NK-92 (cell line): Measurements from ENCODE around the gene PRKCA.
"Not testable (repeated sequence)": the region's sequence is repeated elsewhere in the genome, so short reads cannot be mapped to it uniquely, and the experiment has no call there.

Experiments
- DNase-seq: peaks from one replicate; lab custom pipeline; 2025; ENCODE audit not compliant: unreplicated experiment; lab: John Stamatoyannopoulos, UW

Gene PRKCA

GRCh38 chr17:66480802-66481201 lies 178.4 kb downstream of the PRKCA start:
- DNase-seq = no peak

DNA sequence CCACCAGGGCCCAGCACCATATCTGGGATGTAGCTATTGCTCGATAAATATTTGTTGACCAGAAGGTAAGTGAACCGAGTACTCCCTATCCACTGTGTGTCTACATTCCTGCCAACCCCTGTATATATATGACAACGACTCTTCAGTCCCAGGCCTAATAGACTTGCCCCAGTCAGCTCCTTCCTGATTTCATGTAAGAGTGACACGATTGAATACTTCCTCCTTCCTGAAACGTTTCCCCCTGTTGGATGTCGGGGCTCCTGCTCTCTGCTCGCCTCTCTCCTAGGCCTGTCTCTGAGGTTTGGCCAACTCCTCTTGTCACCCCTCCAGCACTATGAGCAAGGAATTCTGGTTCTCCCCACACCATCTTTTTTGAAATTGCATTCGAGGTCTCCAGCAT lies 178.9 kb downstream of the PRKCA start:
- no peak for DNase-seq

- DNase-seq = no peak
Measured at GRCh38 chr17:66483906-66484305, 181.5 kb downstream of the PRKCA start.

- no peak for DNase-seq
Measured at GRCh38 chr17:66485309-66485947, 183.0 kb downstream of the PRKCA start.

DNA sequence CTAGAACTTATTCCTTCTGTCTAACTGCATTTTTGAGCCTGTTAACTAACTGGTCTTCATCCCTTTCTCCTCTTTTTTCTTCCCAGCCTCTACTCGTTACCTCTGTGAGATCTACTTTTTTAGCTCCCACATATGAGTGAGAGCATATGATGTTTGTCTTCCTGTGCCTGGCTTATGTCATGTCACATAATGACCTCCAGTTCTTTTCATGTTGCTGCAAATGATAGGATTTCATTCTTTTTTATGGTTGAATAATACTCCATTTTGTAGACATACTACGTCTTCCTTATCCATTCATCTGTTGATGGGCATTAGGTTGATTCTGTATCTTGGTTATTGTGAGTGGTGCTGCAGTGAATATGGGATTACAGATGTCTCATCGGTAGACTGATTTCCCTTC lies 184.7 kb downstream of the PRKCA start:
- no peak for DNase-seq

GRCh38 chr17:66487981-66488468 lies 185.6 kb downstream of the PRKCA start:
- no peak for DNase-seq

GRCh38 chr17:66488864-66489263 lies 186.5 kb downstream of the PRKCA start:
- DNase-seq = no peak

DNA sequence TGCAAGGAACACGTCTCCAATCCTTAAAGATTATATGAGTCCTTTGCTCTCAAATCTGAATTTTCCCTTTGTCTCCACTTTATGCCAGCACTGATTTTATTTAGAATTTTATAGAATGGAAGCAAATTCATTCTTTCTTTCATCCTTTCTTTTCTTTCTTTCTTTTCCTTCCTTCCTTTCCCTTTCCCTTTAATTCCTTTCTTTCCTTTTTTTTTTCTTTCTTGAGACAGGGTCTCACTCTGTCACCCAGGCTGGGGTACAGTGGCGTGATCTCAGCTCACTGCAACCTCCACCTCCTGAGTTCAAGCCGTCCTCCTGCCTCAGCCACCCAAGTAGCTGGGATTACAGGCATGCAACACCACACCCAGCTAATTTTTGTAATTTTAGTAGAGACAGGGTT lies 187.2 kb downstream of the PRKCA start:
- DNase-seq = not testable (repeated sequence)

GRCh38 chr17:66491213-66491612 lies 188.8 kb downstream of the PRKCA start:
- no peak for DNase-seq

GRCh38 chr17:66491665-66492064 lies 189.3 kb downstream of the PRKCA start:
- DNase-seq = no peak

GRCh38 chr17:66492080-66492479 lies 189.7 kb downstream of the PRKCA start:
- no peak for DNase-seq

DNA sequence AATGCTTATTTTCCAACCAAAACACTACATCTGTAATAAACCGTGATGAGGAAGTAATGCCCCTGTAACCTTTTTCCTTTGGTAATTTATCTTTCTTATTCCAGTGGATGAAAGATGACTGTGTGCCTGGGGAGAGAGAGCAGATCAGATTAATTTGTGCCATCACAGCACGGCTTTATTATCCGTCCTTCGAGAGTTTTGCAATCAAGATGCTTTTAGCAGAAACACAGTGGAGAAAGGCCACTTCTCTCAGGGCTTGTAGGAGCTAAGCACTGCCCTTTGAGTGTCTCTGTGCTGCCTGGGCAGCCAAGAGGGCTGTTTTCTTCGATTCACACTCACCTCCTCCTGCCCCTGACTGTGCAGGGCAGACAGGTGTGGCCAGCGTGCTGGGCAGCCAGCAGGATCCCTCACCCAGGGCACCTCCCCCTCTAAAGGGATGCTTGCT lies 190.2 kb downstream of the PRKCA start:
- no peak for DNase-seq

DNA sequence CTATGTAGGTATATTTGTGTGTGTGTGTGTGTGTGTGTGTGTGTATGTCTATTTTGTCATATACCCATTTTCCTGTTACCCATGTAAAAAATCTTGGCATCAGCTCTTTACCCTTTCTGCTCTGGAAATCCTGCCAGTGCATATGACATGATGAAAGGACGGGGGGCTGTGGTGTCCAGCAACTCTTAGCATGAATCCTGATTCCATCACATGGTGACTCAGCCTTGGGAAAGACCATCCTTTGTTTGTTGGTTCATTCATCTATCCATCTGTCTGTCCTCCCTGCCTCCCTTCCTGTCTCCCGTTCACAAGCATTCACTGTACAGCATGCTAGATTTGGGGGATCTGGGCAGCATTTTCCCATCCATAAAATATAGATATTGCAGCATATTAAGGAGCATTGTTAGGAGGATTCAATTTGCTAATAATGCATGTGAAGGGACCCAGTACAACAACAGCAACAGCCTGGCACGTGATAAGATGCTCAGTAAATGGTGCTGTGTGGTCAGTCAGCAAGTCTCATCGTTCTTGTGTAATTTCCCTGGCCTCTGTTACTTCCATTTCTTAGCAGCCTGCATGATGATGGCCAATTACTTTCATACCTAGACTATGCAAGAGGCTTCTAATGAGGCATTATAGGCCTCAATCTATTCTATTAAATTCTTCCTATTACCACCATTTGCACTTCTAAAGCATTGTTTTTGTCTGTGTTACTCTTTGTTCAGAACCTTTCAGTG lies 191.0 kb downstream of the PRKCA start:
- DNase-seq = no peak

- no peak for DNase-seq
Measured at GRCh38 chr17:66494023-66494803, 191.8 kb downstream of the PRKCA start.

DNA sequence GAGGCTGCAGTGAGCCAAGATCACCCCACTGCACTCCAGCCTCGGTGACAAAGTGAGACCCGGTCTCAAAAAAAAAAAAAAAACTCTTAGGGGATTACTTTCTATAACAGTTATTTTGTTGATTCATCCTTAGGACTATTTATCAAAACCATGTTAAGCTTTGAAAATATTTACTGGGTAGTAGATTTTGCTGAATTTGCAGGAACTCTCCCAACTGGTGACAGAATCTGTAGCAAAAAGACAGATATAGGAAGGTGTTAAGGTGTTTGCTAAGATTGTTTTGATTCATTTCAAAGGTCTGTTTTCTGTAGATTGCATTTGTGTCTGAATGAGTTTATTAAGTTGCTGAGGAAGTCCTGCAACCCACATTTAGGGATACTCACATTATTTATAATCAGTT lies 192.6 kb downstream of the PRKCA start:
- no peak for DNase-seq

DNA sequence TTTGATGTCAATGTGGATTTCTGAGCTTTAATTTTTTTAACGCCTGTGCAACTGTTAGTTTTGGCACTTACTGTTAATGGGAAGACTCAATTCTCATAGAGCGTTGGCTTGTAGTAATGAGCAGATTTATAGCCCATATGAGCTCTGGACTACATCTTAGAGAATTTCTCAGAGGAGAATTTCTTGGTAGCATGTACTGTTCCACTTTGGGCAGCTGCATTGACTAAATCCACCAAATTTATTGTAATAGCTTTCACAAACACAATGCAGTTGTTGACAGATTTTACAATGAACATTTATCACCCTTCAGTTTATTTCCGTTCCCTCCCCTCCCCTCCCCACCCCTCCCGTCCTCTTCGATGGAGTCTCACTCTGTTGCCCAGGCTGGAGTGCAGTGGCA lies 193.9 kb downstream of the PRKCA start:
- DNase-seq = no peak

DNA sequence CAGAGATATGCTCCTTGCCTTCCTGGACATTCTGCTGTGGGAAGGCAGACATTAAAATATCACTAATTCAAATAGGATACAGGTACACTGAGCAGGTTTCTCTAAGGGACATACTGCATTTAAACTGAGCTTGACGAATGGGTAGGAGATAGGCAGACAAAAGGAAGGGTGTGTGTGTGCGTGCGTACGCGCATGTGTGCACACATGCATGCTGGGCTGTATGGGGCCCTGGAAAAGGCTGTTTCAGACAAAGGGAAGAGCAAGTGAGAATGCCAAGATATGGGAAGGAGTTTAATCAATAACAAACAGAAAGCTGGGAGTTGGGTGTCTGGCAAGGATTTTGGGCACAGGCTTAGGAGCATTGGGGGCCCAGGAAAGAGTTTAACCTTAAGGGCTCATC lies 196.2 kb downstream of the PRKCA start:
- DNase-seq = no peak

DNA sequence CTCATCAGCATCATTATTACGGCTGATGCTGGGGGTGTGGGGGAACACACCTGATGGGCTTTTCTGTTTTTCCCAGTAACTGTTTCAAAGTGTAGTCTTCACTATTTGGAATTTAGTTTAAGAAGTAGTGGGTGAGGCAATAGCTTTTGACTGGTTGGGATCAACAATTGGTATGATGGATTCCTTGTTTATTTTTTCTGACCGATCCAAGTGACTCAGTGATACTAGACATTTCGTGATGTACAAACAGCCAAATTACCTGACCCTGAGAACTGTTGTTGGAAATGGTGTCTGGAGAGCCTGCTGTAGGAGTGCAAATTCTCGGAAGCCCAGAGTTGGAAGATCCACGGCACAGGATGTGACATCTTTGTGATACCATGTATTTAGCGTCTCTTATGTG lies 204.2 kb downstream of the PRKCA start:
- no peak for DNase-seq

- DNase-seq = no peak
Measured at GRCh38 chr17:66507103-66507923, 204.9 kb downstream of the PRKCA start.

GRCh38 chr17:66507982-66508760 lies 205.8 kb downstream of the PRKCA start:
- DNase-seq = no peak
